Brain pericyte (primary cell): ENCODE results near the gene SLCO2A1.

Source experiments
- DNase-seq: peaks from one replicate; pipeline ENCODE4 v3.0.0-alpha.2; 2012; ENCODE audit warnings: low read depth, low spot score

Gene SLCO2A1

GRCh38 chr3:134060561-134061385, 31.0 kb upstream of the SLCO2A1 start:
- peak; percentile 64 for DNase-seq

GRCh38 chr3:134059671-134060560, 30.2 kb upstream of the SLCO2A1 start:
- no peak for DNase-seq

GRCh38 chr3:134059035-134059601, 29.4 kb upstream of the SLCO2A1 start:
- no peak for DNase-seq

GRCh38 chr3:134057654-134058110, 28.0 kb upstream of the SLCO2A1 start:
- no peak for DNase-seq

GRCh38 chr3:134057006-134057653, 27.4 kb upstream of the SLCO2A1 start:
- DNase-seq = no peak

- DNase-seq = no peak
Observed at GRCh38 chr3:134056464-134056891, 26.8 kb upstream of the SLCO2A1 start.

- DNase-seq = no peak
Observed at GRCh38 chr3:134055661-134056060, 25.9 kb upstream of the SLCO2A1 start.

- DNase-seq = no peak
Observed at GRCh38 chr3:134054881-134055280, 25.2 kb upstream of the SLCO2A1 start.

GRCh38 chr3:134054231-134054630, 24.5 kb upstream of the SLCO2A1 start:
- DNase-seq = no peak

- DNase-seq = no peak
Observed at GRCh38 chr3:134052370-134052769, 22.6 kb upstream of the SLCO2A1 start.

- no peak for DNase-seq
Observed at GRCh38 chr3:134049676-134050075, 20.0 kb upstream of the SLCO2A1 start.

- DNase-seq = no peak
Observed at GRCh38 chr3:134048278-134048996, 18.7 kb upstream of the SLCO2A1 start.

- no peak for DNase-seq
Observed at GRCh38 chr3:134044459-134044858, 14.7 kb upstream of the SLCO2A1 start.

- DNase-seq = no peak
Observed at GRCh38 chr3:134040066-134040465, 10.3 kb upstream of the SLCO2A1 start.

GRCh38 chr3:134039161-134039862, 9.6 kb upstream of the SLCO2A1 start:
- no peak for DNase-seq

GRCh38 chr3:134038716-134039115, 9.0 kb upstream of the SLCO2A1 start:
- DNase-seq = no peak

- no peak for DNase-seq
Observed at GRCh38 chr3:134038071-134038491, 8.4 kb upstream of the SLCO2A1 start.

- no peak for DNase-seq
Observed at GRCh38 chr3:134037168-134037567, 7.4 kb upstream of the SLCO2A1 start.

GRCh38 chr3:134036291-134036690, 6.6 kb upstream of the SLCO2A1 start:
- no peak for DNase-seq

GRCh38 chr3:134035836-134036235, 6.1 kb upstream of the SLCO2A1 start:
- DNase-seq = no peak
